SK-N-MC (cell line): ENCODE data around the gene OSBPL1A.

Experiments
- EZH2 ChIP-seq: fragments of 200-600 bp; sonication (generic); IDR thresholded peaks from one replicate; pipeline ENCODE4 v1.6.1; 2017; ENCODE audit warnings: antibody characterized with exemption
- FOXP2 ChIP-seq: optimal IDR thresholded peaks from 2 replicates; pipeline ENCODE3; 2011; ENCODE audit warnings: mild to moderate bottlenecking, moderate library complexity; ENCODE audit not compliant: insufficient read depth; ENCODE audit errors: extremely low read length, control extremely low read depth
- POLR2AphosphoS5 ChIP-seq: IDR thresholded peaks from 2 replicates; pipeline ENCODE4 v1.6.1; 2012; ENCODE audit warnings: mild to moderate bottlenecking, low read depth, low read length, borderline replicate concordance

DNA sequence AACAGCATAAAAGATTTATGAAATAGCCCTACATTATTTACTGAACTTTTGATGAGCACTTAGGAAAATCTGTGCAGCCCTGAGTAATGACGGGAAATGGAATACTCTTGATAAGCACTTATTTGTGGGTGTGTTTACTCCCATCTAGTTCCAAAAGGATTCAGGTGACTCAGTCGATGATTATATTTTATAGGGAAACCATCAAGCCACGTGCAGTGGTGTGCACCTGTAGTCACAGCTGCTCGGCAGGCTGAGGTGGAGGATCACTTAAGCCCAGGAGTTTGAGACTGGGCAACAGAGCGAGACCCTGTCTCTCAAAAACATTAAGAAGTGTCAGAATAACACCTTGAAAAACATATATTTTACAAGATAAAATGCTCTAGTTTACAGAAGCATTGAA is 166.9 kb downstream of the OSBPL1A start:
- no peak for TF ChIP-seq POLR2AphosphoS5
- no peak for TF ChIP-seq EZH2
- no peak for TF ChIP-seq FOXP2
